ENCODE data around the gene TRAP1. TPM values are rescaled to one million over a fixed set of nuclear protein-coding genes. Genes with fewer than 3 reads are reported as not detected.

TRAP1 gene
- total RNA-seq, 1 experiment from 2014 or later = 173 TPM

GRCh38 chr16:3739636-3740035 lies 22.3 kb upstream of the TRAP1 start:
- H3K4me3 ChIP-seq (ENCODE audit: low read depth, low read length) = no peak overlapping the region
- Mint-ChIP-seq H3K27ac (ENCODE audit: unreplicated experiment) (no peak overlapping the region), H3K4me3 (ENCODE audit: unreplicated experiment) (no peak overlapping the region), H3K4me1 (ENCODE audit: low read depth, unreplicated experiment) (no peaks in the 10 kb centered on the region), H3K36me3 (ENCODE audit: insufficient read depth, unreplicated experiment) (peaks cover 99% of the 10 kb centered on the region), H3K9me3 (ENCODE audit: unreplicated experiment) (no peaks in the 10 kb centered on the region), H3K27me3 (ENCODE audit: insufficient read depth, unreplicated experiment) (no peaks in the 10 kb centered on the region)
- H3K4me1 ChIP-seq = no peaks in the 10 kb centered on the region
- intact Hi-C loops (cut with micrococcal nuclease; ENCODE audit: unreplicated experiment) = no loop called here
- POLR2A ChIA-PET = no interaction called here
- no peaks in the 10 kb centered on the region for H3K27me3 ChIP-seq (replicated peaks; ENCODE audit: control insufficient read depth, insufficient read depth, low read length)
- BruUV-seq (replicated peaks) = no TSS peak
- CTCF ChIA-PET = no interaction called here
- H3K36me3 ChIP-seq (ENCODE audit: control insufficient read depth, insufficient read depth, low read length) = peaks cover 5% of the 10 kb centered on the region
- H3K9me3 ChIP-seq = no peaks in the 10 kb centered on the region
- no peak for DNase-seq
- TF ChIP-seq, protein P1, sequence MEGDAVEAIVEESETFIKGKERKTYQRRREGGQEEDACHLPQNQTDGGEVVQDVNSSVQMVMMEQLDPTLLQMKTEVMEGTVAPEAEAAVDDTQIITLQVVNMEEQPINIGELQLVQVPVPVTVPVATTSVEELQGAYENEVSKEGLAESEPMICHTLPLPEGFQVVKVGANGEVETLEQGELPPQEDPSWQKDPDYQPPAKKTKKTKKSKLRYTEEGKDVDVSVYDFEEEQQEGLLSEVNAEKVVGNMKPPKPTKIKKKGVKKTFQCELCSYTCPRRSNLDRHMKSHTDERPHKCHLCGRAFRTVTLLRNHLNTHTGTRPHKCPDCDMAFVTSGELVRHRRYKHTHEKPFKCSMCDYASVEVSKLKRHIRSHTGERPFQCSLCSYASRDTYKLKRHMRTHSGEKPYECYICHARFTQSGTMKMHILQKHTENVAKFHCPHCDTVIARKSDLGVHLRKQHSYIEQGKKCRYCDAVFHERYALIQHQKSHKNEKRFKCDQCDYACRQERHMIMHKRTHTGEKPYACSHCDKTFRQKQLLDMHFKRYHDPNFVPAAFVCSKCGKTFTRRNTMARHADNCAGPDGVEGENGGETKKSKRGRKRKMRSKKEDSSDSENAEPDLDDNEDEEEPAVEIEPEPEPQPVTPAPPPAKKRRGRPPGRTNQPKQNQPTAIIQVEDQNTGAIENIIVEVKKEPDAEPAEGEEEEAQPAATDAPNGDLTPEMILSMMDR (IDR thresholded peaks at IDR 0.05; ENCODE audit: insufficient read depth in 1 of 2, low read depth in 1 of 2, low read length in 1 of 2, severe bottlenecking in 1 of 2, unreplicated experiment in 1 of 2) = no peak

- Mint-ChIP-seq H3K4me1 (ENCODE audit: low read depth, unreplicated experiment) (no peaks in the 10 kb centered on the region), H3K27ac (ENCODE audit: unreplicated experiment) (no peak overlapping the region)
- POLR2A ChIA-PET = no interaction called here
Measured at GRCh38 chr16:3738541-3738940, 21.2 kb upstream of the TRAP1 start.

GRCh38 chr16:3738128-3738527 lies 20.8 kb upstream of the TRAP1 start:
- ChIA-PET CTCF (no interaction called here), POLR2A (no interaction called here)
- H3K36me3 ChIP-seq (ENCODE audit: control insufficient read depth, insufficient read depth, low read length) = peaks cover 8% of the 10 kb centered on the region
- Mint-ChIP-seq H3K27me3 (ENCODE audit: insufficient read depth, unreplicated experiment) (no peaks in the 10 kb centered on the region), H3K27ac (ENCODE audit: unreplicated experiment) (no peak overlapping the region), H3K36me3 (ENCODE audit: insufficient read depth, unreplicated experiment) (peaks cover 96% of the 10 kb centered on the region), H3K4me3 (ENCODE audit: unreplicated experiment) (no peak overlapping the region), H3K4me1 (ENCODE audit: low read depth, unreplicated experiment) (no peaks in the 10 kb centered on the region), H3K9me3 (ENCODE audit: unreplicated experiment) (no peaks in the 10 kb centered on the region)
- no peak overlapping the region for H3K4me3 ChIP-seq (ENCODE audit: low read depth, low read length)
- H3K27me3 ChIP-seq (replicated peaks; ENCODE audit: control insufficient read depth, insufficient read depth, low read length) = no peaks in the 10 kb centered on the region
- H3K4me1 ChIP-seq = no peaks in the 10 kb centered on the region
- no peak for DNase-seq
- H3K9me3 ChIP-seq = no peaks in the 10 kb centered on the region
- BruUV-seq (replicated peaks) = no TSS peak
- TF ChIP-seq, protein P1 (IDR thresholded peaks at IDR 0.05; ENCODE audit: insufficient read depth in 1 of 2, low read depth in 1 of 2, low read length in 1 of 2, severe bottlenecking in 1 of 2, unreplicated experiment in 1 of 2) = no peak
- intact Hi-C loops (cut with micrococcal nuclease; ENCODE audit: unreplicated experiment) = no loop called here

More at GRCh38 chr16:3738541-3738940, 21.2 kb upstream of the TRAP1 start:
- Mint-ChIP-seq H3K27me3 (ENCODE audit: insufficient read depth, unreplicated experiment) (no peaks in the 10 kb centered on the region), H3K9me3 (ENCODE audit: unreplicated experiment) (no peaks in the 10 kb centered on the region), H3K4me3 (ENCODE audit: unreplicated experiment) (no peak overlapping the region), H3K36me3 (ENCODE audit: insufficient read depth, unreplicated experiment) (peaks cover 97% of the 10 kb centered on the region)
- intact Hi-C loops (cut with micrococcal nuclease; ENCODE audit: unreplicated experiment) = no loop called here
- DNase-seq = no peak
- Histone ChIP-seq H3K27me3 (replicated peaks; ENCODE audit: control insufficient read depth, insufficient read depth, low read length) (no peaks in the 10 kb centered on the region), H3K4me1 (no peaks in the 10 kb centered on the region), H3K4me3 (ENCODE audit: low read depth, low read length) (no peak overlapping the region), H3K36me3 (ENCODE audit: control insufficient read depth, insufficient read depth, low read length) (peaks cover 8% of the 10 kb centered on the region), H3K9me3 (no peaks in the 10 kb centered on the region)
- CTCF ChIA-PET = no interaction called here
- BruUV-seq (replicated peaks) = no TSS peak
- TF ChIP-seq, protein P1 (IDR thresholded peaks at IDR 0.05; ENCODE audit: insufficient read depth in 1 of 2, low read depth in 1 of 2, low read length in 1 of 2, severe bottlenecking in 1 of 2, unreplicated experiment in 1 of 2) = no peak
